HG02970 (cell line): Measurements from ENCODE around the gene RNF225.
A peak's percentile ranks its signal among the peaks of the same experiment; 100 is the strongest.
"Not testable (repeated sequence)": the region's sequence is repeated elsewhere in the genome, so short reads cannot be mapped to it uniquely, and the experiment has no call there.

ENCODE experiments used
- ATAC-seq: cut with Tn5 transposase; IDR thresholded peaks from one replicate; pipeline ENCODE4 v1.9.1; 2021; ENCODE audit warnings: mild to moderate bottlenecking, moderate library complexity, moderate number of reproducible peaks; ENCODE audit not compliant: unreplicated experiment, low FRiP score

The RNF225 gene

DNA sequence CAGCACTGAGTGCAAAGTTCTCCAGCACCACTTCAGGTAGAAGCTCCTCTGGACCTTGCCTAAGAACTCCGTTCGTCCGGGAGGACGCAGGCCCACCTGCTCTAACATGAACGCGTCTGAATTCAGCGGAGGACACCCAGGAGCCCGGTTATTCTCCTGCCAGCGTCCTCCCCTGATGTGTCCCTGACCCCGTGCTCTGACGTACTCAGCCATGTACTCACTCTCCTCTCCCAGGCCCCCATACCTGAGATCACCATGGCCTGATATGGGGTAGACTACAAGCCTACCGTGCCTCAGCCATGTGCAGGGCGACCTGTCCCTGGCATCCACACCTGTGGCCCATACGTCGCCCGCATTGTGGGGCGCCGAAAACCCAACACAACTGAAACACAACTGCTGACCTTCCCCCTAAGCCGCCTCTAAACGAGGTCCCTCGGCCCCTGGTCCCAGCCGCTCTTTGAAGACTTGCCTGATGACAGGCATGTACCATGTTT is 12.2 kb downstream of the RNF225 start:
- ATAC-seq: no peak

DNA sequence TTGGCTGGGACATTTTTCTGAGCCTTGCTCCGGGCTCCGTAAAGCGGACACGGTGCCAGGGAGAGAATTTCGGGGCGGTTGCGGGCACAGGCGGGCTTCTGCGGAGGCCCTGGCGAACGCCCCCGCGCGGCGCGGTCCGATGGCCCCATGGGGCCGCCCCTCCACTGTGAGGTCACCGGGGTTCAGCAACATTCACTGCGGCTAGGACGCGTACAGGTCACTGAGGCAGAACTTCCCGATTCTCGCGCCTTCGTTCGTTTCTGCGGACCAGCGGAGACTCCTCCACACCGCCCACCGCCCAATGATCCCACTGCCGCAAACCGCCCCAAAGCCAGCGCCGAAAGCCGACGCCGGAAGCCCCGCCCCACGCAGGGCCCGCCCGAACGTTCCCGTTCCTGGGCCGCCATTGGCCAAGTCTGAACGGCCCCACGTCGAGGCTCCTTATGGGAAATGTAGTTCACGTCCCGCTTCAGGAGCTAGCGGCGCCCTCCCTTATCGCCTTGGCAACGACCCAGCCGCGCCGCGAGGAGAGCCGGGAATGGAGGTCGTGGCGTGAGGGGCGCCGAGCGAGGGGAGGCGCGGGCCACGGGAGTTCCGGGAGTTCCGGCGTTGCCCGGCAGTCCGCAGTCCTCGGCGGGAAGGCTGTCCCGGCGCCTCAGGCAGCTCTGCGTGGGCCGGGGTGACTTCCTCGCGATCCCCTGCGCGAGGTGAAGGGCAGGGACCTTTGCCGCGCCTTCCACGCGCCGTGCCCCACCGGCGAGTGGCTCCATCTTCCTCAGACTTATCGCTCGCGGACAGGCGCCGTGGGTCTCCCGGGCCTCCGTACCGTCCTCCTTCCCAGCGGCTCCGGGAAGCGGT is 12.9 kb downstream of the RNF225 start, which contains the start of gene ZNF584:
Gene ZNF584 (plus strand): TSS at position 498 of the 858 bp plus-strand sequence. CDS start 499 bp downstream, outside the sequence.
- ATAC-seq: peak; percentile 93

DNA sequence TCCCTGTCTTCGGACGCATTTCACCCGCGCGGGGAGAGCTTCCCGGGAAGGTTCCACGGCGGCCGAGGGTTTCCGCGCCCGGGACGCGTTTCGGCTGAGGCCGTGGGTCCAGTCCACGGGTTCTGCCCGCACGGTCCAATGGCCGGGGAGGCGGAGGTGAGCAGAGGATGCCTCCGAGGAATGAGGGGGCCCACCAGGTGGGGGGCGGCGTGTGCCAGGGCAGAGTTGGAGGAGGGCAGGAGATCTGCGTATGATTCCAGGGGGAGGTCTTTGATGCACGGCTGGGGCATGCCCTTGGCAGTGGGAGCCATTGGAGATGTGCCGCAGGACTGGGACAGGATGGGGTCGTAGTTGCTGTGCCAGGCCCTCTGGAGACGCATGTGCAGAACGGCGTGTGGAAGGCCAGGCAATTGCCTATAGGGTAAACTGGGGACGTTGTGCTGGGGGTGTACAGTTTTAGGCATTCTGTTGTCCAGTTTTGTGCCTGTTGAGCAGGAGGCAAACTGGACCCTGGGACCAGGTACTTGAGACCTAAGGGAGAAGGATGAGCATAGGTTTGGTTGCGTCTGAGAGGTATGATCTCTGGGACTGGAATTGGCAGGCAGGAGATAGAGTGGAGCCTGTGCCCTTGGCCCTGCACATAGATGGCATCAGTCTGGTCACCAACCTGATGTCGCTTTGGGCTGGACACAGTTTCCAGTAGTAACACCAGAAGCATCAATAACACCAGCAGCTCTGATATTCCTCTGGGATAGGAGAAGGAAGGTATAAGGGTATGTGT is 13.7 kb downstream of the RNF225 start:
- no peak for ATAC-seq

DNA sequence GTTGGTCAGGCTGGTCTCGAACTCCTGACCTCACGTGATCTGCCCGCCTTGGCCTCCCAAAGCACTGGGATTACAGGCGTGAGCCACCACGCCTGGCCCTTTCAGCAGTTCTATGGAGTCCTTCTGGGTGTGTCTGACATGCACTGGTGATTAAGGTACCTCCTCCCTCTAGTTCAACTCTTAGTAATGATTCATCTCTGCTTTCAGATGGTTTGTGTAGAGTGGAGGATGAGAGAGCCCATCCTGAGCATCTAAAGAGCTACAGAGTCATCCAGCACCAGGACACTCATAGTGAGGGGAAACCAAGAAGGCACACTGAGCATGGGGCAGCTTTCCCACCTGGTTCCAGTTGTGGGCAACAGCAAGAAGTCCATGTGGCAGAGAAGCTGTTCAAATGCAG is 21.1 kb downstream of the RNF225 start:
- no peak for ATAC-seq

DNA sequence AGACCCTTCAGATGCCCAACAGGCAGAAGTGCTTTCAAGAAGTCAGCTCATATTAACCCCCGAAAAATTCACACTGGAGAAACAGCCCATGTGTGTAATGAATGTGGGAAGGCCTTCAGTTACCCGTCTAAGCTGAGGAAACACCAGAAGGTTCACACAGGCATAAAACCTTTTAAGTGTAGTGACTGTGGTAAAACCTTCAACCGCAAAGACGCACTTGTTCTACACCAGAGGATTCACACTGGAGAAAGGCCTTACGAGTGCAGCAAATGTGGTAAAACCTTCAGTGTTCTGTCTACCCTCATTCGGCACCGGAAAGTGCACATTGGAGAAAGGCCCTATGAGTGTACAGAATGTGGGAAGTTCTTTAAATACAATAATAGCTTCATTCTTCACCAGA is 21.6 kb downstream of the RNF225 start:
- ATAC-seq: no peak

DNA sequence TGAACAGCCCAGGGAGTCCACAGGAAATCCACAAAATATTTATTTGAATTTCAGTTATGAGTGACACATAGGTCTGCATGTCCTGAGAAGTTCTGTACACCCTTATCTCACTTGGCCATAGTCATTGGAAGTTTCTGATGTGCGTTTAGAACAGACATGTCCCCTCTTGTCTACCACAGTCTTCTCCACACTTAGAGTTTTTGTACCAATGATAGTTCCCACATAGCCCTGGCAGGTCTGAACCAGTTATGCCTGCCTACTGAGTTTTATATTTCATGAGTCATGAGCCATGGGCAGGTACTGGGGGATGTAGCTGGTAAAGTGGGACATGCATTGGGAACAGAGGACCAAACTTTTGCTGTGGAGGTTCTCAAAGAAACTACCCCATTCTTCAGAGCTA is 33.2 kb downstream of the RNF225 start:
- no peak for ATAC-seq

DNA sequence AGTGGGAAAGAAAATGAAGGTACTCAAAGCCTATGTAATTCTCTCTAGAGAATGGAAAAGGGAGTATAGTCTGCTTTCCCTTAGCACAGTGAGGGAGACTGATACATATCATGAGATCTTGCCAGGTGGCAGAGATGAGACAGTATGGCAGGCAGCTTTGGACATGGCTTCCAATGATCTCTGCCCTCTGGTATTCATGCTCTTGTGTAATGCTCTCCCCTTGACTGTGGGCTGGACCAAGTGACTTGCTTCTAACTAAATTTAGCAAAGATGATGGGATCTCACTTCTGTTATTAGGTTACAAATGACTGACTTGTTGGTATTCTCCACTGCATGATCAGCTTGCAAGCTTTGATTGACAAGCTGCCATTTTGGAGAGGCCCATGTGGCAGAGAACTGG is 34.3 kb downstream of the RNF225 start:
- no peak for ATAC-seq

DNA sequence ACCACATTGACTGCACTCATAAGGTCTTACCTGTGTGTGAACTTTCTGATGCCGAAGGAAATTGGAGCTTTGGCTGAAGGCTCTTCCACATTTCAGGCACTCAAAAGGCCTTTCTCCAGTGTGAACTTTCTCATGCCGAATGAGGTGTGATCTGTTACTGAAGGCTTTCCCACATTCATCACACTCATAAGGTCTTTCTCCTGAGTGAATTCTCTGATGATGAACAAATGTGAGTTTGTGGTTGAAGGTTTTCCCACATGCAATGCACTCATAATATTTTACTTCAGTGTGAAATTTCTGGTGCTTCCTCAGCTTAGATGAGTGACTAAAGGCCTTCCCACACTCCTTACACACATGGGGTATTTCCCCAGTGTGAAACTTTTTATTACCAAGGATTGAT is 38.8 kb downstream of the RNF225 start:
- no peak for ATAC-seq

DNA sequence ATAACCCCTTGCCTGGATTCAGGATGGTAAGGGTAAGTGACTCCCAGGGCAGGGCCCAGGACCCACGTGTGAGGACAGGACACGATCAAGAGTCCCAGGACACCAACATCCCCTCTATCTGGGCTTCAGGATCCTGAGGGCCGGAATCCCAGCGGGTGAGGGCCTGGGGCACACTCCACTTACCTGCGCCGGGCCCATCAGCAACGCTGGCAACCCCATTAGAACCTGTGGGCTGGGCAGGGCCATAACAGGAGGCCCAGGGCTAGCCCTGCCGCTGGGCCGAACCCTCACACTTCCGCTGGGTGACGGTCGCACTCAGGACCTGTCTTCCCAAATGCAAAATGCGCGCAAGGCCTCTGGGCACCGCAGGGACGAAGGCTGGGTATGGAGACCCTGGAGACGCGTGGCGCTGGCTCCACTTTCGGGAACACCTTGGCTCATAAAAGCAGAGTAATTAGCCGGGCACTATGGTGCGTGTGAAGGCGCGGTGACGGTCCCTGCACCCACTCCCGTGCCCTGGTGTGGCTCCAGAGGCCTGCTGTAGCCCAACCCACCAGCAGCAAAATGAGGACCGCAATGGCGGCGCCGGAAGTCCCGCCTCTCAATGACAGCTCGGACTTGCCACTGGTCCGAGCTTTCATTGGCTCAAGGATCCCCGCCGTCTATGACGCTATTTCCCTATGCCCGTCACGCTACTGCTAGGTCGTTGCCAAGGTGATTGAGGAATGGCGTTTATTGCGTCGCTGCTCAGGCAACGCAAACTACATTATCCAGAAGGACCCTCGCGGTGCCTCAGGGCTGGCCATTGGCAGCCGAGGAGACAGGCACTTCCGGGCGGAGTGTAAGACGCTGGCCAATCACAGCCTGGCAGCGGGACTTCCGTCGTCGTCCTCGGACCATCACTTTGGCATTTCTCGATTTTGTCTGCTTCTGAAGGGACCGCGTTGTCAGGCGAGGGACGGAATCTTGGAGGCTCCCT is 44.4 kb downstream of the RNF225 start, which contains the start of gene ZNF132:
Gene ZNF132 (minus strand): TSS at position 578 of the 979 bp plus-strand sequence. CDS start 332 bp downstream, at position 246.
- peak; percentile 97 for ATAC-seq

DNA sequence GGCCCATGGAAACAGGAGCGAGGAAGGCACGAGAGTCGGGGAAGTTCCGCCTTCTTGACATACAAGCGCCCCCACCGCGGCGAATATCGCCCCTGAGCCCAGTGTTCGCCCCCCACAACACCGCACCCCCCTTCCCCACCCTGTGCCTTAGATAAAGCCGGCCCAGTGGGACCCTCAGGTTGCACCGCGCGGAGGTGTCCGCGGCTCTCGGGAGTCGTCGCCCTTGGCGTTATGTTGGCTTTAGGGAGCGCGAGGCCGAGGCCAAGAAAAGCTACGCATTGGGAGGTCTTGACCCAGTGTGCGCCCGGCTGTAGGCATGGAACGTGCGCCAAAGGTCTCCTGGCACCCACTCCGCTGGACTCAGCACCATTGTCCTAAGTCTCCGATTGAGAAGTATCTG is 45.1 kb downstream of the RNF225 start:
- ATAC-seq: no peak

DNA sequence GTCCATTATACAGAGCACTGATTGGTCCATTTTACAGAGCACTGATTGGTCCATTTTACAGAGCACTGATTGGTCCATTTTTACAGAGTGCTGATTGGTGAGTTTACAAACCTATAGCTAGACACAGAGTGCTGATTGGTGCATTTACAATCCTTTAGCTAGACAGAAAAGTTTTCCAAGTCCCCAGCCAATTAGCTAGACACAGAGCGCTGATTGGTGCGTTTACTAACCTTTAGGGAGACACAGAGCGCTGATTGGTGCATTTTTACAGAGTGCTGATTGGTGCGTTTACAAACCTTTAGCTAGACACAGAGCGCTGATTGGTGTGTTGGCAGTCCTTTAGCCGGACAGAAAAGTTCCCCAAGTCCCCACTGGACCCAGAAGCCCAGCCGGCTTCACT is 47.5 kb downstream of the RNF225 start:
- ATAC-seq: not testable (repeated sequence)
